HG02884 (cell line): ENCODE data around the gene CDH4.

Experiments used
- ATAC-seq: cut with Tn5 transposase; IDR thresholded peaks from one replicate; pipeline ENCODE4 v1.9.1; 2021; ENCODE audit warnings: mild to moderate bottlenecking, moderate library complexity; ENCODE audit not compliant: unreplicated experiment

CDH4 gene

DNA sequence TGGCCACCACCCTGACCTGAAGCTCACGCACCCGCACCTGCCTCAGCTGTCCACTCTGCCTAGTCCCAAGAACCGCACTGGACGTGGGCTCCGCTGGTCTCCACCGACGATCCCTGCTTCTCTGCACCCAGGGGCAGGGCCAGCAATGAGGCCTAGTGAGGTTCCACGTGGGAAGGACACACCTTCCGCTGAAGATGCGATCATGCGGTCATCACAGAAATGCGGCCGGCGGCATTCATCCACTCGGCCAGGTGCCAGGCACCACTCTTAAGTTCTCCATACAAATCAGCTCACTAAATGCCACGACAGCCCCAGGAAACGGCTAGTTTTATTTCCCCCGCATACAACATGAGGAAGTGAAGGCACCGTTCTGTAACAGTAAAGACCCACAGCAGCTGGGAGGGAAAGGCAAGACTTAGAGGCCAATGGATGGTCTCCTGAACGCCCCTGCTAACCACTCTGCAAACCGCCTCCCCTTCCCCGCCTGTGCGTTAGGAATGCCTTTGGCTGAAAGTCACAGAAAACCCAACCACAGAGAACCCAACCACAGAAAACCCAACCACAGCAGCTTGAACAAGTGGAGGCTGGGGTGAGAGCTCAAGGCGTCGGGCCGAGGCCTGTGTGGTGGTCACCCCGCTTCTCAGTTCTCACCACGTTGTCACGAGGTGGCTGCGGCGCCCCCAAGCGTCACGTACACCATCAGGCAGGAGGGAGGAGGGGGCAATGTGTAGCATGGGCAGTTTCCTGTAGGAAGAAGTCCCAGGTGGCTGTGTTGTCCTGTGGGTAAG lies 609.2 kb downstream of the CDH4 start:
- ATAC-seq = no peak

DNA sequence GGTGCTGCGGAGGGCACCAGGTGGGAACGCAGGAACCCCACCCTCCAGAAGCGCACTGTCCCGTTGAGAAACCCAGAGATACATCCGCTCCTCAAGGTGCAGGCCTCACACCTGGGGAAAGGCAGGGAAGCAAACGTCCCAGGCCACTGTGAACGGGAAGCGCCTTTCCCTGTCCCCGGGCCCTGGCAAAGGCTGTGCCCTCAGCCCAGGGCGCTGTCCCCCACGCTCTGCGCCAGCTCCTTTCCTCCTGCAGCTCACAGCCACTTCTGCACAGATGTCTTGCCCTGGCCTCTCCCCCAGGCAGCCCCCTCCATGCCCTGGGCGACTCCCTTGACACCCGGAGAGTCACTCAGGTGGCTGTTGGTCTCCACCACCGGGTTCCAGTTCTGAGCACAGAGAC lies 609.8 kb downstream of the CDH4 start:
- no peak for ATAC-seq

DNA sequence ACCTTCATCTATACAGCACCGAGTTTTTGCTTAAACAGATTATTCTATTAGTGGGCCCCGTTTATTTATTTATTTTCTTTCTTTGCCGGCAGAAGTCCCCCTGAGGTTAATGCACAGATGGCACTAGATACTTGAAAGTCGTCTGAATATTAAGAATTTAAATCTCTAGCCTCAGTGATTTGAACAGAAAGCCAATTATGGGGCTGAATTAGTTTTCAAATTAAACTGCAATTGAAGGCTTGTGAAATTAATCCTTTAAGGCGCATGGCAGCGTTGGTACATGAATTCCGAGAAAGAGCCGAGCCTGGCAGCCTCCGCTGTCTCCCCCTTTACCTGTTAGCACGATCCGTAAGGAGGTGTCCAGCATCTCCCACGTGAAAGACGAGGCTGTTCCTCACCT lies 610.8 kb downstream of the CDH4 start:
- no peak for ATAC-seq

DNA sequence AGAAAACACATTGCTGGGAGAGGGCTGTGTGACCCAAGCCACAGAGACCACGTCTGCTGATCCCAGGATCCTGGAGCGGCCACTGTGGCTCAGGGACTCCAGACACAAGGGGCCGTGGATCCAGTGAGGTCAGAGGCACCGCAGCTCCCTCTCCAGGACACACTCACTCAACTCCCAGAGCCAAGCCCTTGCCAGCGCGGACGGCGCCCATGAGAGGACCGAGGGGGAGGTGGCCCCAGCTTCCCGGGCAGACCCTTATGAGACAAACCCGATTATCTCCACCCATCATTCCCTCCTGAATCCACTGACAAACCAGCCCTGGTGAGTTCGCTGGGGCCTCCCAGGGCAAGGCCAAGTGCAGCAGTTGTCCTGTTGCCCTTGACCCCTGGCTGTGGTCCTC lies 612.4 kb downstream of the CDH4 start:
- no peak for ATAC-seq

DNA sequence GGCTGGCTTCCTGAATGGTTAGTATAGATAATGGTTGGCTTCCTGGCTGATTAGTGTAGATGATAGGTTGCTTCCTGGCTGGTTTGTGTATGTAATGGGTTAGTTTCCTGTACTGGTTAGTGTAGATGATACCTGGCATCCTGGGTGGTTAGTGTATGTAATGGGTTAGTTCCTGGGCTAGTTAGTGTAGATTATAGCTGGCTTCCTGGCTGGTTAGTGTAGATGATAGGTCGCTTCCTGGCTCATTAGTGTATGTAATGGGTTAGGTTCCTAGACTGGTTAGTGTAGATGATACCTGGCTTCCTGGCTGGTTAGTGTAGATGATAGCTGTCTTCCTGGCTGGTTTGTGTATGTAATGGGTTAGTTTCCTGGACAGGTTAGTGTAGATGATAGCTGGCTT lies 613.3 kb downstream of the CDH4 start:
- no peak for ATAC-seq

DNA sequence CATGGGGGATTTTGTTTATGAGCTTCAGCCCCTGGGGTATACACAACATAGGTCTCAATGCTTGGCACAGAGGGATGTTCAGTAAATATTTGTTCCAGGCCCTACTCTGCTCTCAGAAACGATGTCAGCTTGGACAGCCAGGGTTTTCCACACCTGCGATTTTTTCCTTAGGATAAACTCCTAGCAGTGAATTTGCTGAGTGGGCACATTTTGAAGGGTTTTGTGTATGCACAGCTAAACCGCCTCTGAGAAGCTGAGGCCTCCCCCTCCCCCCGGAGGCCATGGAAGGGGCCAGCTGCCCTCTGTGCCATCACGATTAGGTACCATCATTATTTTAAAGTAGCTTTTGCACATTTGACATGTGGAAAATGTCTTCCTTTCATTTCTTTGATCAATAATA lies 614.1 kb downstream of the CDH4 start:
- no peak for ATAC-seq

DNA sequence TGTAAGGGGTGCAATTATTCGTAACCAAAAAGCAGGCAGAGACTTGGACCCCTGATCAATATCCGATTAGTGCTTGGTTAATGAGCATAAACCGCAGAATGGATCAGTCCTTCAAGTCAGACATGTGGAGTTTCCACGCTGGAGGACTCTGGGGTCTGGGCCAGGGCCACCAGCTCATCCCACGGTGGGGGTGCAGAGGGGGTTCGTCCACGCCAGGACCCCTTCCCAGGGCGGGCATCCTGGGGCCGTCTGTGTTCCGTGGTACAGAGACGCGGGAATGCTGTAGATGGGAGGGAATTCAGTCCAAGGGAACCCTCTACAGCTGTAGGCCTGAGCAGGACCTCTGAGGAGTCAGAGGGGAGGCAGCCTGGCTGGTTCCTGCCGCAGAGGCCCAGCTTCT lies 615.9 kb downstream of the CDH4 start:
- no peak for ATAC-seq

DNA sequence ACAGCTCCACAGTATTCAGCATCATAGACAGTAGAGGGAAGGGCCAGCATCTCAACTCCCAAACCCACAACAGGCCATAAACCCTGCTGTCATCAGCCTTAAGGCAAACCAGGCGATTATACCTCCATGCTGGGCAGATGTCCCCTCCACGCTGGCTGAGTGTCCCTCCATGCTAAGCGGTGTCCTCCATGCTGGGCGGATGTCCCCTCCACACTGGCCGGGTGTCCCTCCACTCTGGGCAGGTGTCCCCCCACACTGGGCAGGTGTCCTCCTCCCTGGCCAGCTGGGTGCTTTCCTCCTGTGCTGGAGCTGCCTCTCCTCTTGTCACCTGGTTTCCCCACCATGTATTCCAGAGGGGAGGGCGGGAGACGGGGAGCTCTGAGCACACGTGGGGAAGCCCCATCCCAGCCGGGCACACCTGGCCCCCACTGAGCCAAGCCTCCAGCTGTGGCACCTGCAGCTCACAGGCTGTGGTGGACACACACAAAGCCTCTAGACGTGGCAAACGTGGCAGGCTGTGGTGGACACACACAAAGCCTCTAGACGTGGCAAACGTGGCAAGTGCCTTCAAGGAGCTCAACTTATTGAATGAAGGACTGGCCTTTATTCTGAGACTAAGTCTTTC lies 616.5 kb downstream of the CDH4 start:
- ATAC-seq = no peak

DNA sequence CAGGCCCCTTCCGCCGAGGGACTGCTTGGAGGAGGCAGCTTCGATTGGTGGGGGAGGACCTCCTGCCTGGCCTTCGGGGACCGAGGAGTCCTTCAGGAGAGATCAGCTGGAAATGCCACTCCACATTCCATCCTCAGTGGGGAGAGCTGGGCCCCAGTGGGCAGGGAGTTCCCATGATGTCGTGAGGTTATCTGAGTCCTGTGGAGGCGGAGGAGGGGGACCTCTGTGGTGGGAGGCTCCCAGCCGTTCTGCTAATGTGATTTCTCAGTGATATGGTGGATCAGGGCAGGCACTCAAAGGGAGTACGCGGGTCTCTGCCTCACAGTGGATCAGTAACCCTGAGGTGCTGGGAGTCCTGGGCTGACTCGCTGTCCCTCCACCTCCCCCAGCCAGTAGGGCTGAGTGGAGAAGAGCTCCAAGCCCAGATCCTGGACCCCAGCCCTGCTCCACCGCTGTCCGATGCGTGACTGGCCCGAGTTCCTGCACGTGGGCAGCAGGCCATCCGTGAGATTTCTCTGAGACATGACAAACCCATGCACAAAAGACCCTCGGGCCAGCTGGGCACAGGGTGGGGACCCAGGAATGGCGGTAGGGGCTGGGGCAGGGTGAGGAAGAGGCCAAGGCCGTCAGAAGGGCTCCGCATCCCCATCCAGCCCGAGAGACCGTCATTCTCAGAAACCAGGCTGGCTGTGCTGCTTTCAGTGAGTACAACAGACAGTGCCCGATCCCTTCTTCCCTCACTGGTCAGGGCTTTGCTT lies 617.9 kb downstream of the CDH4 start:
- ATAC-seq = no peak

DNA sequence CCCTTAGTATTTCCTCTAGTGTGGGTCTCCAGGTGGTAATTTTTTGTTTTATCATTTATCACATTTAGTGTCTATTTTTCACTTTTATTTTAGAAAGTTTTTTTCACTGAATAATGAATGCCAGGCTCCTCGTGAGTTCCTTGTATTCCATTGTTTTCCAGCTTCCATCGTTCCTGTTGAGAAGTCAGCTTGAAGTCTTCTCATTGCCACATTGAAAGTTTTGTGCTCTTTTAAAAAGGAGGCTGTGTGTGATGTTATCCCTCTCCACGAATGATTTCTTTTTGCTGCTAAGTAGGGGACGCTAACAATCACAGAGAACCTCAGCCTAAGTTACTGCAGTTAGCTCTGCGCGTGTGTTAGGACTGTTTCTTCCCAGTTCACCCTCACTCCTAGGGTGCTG lies 619.1 kb downstream of the CDH4 start:
- no peak for ATAC-seq

DNA sequence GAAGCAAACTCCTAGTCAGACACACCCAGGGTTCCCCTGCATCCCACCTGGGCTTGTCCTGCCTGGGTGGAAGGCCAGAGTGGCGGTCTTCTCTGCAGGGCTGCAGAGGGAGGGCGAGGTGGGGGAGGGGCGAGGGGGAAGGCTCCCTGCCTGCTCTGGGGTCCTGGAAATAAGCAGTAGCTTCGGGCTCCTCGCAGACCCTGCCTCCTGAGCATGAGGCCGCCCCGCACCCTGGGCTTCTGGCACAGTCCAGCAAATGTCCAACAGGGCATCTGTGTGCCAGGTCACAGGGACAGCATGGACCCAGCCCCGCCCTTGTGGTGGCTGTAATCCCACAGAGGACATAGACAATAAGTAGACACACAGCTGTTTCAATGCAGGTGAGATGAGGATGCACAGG lies 619.9 kb downstream of the CDH4 start:
- ATAC-seq = no peak

DNA sequence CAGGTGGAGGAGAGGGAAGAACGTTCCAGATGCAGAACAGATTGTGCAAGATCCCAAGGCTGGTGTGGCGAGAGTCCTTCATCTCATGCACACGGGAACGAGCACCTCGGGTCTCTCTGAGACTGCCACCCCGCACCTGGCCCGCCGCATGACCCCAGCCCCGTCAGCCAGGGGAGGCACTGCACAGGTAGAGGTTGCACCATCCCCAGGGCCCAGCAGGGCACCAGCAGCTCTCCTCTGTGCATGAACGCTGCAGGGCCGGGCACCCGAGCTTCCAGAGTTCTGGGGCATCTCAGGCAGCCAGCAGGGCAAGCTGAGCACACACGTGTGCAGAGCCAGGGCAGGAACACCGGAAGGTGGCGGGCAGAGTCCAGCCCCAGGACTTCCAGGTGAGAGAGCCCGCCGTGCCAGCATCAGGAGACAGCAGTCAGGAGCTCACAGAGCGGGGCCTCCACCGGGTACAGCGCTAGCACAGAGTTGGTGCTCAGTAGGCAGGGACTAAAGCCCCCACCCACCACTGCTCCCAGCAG lies 620.4 kb downstream of the CDH4 start:
- no peak for ATAC-seq

DNA sequence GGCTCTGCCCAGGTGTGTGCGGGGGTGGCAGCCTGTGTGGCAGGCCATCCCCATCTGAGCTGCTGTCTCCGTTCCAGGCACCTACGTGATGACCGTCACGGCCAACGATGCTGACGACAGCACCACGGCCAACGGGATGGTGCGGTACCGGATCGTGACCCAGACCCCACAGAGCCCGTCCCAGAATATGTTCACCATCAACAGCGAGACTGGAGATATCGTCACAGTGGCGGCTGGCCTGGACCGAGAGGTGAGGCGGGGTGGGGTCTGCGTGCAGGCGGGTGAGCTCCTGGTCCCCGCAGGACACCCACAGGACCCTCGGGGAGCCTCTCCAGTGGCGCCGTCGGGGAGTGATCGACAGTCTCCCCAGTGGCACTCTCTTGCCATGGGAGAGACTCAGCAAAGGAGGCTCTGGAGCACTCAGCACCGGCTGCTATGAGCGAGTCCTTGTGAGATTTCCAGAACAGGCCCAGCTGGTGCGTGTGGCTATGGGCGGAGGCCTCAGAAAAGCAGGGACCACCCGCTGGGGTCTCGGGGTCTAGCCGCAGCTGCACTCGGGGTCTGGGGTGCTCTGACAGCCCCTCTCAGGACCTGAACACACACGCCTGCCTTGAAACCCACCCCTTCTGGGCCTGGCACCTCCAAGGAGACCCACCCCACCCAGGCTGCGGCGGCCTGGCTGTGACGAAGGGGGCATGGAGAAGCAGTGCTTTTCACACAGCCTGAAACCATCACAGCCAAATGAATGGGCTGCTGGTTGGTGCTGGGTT lies 621.8 kb downstream of the CDH4 start:
- ATAC-seq = no peak

DNA sequence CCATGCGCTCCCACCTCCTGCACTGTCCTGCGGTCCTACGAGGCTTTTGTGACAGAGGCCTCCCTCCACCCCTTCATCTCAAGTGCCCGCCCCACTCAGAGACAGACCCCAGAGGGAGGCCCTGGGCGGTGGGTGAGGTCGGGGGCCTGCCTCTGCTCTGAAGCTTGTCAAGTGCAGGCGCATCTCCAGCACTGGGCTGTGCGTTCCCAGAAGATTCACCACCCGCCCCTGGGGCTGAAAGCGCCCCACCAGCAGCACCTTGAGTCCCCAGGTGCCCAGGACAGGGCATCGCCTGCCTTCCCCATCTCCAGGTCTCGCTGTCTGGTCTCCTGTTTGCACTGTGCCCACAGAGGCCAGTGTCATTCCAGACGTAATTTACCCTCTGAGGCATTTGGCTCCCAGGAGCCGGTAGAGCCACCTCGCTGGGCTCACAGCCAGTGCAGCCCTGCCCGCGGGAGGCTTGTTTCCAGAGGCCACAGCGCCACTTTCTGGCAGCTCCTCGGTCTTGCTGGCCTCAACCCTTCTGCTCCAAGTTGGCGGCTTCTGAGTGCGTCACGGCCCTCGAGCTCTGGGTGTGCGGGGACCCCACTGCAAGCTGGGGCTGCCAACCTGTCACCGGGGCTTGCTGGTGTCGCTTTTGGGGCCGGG lies 622.5 kb downstream of the CDH4 start:
- ATAC-seq = no peak

DNA sequence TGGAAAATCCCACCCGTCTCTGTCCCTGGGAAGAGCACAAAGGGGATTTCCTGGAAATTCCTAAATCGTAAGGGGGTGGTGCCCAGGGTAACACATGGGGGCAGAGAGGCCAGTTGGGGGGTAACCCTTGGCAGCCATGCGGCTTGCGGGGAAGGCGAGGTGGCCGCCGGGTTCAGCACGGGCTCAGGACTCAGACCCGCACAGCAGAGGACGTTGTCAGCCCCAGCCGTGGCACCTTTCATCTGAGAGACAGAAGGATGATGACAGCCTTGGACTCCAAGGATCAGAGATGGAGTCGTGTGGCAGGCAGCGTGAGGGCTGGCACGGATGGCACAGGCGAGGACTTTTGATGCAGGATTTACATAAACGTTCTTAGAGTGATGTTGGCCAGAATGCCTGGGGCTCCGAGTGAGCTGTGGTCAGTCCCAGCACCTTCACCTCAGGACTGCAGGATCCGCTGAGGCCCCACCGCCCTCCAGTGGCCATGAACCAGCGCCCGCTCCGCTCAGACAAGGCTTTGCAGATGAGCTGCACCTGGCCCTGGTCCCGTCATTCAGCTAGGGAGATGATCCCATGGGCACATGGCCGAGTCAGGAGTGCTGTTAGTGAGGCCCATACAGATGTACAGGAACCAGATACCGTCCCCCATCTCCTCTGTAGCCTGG lies 623.3 kb downstream of the CDH4 start:
- no peak for ATAC-seq

DNA sequence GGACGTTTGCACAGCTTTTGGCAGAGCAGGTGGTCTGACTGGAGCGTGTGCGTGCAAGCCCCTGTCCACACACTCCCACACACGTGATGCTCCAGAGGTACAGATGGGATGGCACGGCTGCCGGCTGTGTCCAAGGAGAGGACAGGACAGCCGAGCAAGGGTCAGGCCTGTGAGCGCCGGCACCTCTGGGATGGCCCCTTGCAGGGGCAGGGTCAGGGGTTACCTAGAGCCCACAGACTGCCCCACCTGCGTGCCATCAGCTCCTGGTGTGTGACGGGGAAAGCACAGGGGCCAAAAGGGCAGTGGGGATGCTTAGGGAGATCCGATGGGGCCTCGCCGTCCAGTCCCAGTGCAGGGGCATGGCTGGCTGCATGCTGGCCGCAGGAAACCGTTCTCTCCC lies 623.9 kb downstream of the CDH4 start:
- no peak for ATAC-seq

DNA sequence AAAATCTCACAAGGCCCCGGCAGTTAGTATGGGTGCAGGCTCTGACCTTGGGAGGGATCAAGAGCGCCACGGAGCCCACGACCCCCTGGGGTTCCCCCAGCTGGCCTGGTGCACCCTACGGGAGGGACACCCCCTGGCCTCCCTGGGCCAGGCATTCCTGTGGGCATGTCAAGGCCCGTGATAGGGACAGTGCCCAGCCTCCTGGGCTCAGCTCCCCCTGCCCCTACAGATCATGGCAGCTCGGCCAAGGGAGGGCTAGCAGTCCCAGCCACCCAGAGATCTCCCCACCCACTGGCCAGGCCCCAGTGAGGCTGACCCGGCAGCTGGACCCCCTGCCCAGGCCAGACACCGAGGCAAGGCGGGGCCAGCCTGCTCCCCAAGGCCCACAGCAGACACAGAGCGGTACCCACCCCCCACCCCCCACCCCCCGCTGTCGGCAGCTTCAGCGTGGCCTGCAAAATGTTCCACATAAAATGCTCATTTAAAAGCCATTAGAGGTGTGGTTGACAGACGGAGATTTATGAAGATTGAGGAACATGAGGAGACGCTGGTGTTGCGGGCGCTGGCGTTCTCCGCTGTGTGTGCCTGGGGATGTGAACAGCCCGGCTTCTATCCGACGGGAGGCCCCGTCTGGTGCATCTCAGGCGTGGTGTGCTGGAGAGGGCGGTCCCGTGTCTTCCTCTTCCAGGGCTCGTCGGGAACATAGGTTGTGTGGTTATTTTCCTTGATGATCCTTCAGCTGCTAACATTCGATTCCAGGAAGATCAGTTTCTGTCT lies 625.1 kb downstream of the CDH4 start:
- ATAC-seq = no peak

DNA sequence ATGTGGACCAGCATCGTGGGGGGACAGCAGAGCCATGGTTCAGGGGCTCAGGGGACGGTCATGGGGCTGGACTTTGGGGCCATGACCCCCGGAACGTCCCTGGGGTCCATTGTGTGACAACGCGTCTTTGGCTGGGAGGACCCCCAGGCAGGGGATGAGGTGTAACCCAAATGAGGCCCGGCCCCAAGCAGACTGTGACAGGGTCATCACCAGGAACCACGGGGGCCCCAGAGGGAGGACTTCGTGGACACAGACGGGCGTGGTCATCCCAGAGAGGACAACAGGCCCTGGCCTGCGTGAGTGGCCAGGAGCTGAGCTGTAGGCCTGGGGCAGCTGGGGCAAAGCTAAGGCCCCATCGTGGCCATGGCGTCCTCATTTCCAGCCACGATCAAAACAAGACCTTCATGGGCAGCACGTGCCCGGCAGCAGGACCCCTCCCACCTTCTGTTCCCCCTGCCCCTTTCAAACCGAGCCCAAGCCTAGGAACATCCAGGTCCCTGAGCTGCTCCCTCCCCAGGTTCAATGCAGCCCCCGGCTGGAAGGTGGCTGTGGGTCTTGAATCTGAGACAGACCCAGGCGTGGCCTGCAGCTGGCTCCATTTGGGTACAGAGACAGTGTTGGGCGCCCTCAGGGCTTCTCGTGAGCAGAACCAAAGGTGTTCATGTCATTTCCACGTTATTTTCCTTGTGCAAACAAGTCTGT lies 625.9 kb downstream of the CDH4 start:
- no peak for ATAC-seq
